ENCODE results near the gene MLN.

Gene MLN

GRCh38 chr6:33813990-33814985, 10.5 kb upstream of the MLN start:
- ATAC-seq = no peak

- ATAC-seq = no peak
Observed at GRCh38 chr6:33813246-33813904, 9.6 kb upstream of the MLN start.

GRCh38 chr6:33812669-33813068, 8.9 kb upstream of the MLN start:
- ATAC-seq = no peak

GRCh38 chr6:33809594-33809993, 5.8 kb upstream of the MLN start:
- ATAC-seq = no peak

- ATAC-seq = no peak
Observed at GRCh38 chr6:33808641-33809180, 4.9 kb upstream of the MLN start.

- ATAC-seq = no peak
Observed at GRCh38 chr6:33807606-33808005, 3.8 kb upstream of the MLN start.

GRCh38 chr6:33806841-33807240, 3.0 kb upstream of the MLN start:
- no peak for ATAC-seq

GRCh38 chr6:33802186-33802958, 1.4 kb downstream of the MLN start:
- ATAC-seq = no peak

- no peak for ATAC-seq
Observed at GRCh38 chr6:33801611-33802010, 2.2 kb downstream of the MLN start.

- no peak for ATAC-seq
Observed at GRCh38 chr6:33800248-33800969, 3.4 kb downstream of the MLN start.

GRCh38 chr6:33799454-33800113, 4.2 kb downstream of the MLN start:
- no peak for ATAC-seq

- ATAC-seq = no peak
Observed at GRCh38 chr6:33798343-33798848, 5.4 kb downstream of the MLN start.

- no peak for ATAC-seq
Observed at GRCh38 chr6:33797626-33798342, 6.0 kb downstream of the MLN start.

GRCh38 chr6:33794910-33795623, 8.7 kb downstream of the MLN start:
- ATAC-seq = no peak

GRCh38 chr6:33792981-33793380, 10.8 kb downstream of the MLN start:
- ATAC-seq = no peak

- no peak for ATAC-seq
Observed at GRCh38 chr6:33791620-33792019, 12.2 kb downstream of the MLN start.

GRCh38 chr6:33790910-33791309, 12.9 kb downstream of the MLN start:
- ATAC-seq = no peak

GRCh38 chr6:33790379-33790778, 13.4 kb downstream of the MLN start:
- no peak for ATAC-seq

GRCh38 chr6:33789550-33789895, 14.3 kb downstream of the MLN start:
- ATAC-seq = no peak
